GM12878 (cell line): ENCODE data around the gene ZDHHC19.

Experiments used
- CTCF ChIP-seq, 3 experiments: IDR thresholded peaks in 2 of 3; conservative IDR thresholded peaks in 1 of 3; 2 replicates each; pipeline ENCODE4 v1.5.1; 2011; ENCODE audit warnings: low read depth in 3 of 3, low read length in 3 of 3, mild to moderate bottlenecking in 3 of 3, control low read depth in 2 of 3, moderate library complexity in 2 of 3, inconsistent platforms in 1 of 3, mixed read lengths in 1 of 3; ENCODE audit not compliant: control insufficient read depth in 2 of 3, insufficient read depth in 1 of 3; ENCODE audit errors: extremely low read depth in 1 of 3
- POLR2A ChIP-seq: IDR thresholded peaks from 2 replicates; pipeline ENCODE4 v1.6.1; 2011; ENCODE audit warnings: low read depth, mild to moderate bottlenecking, low read length
- TF ChIP-seq, protein P1 (sequence below): fragments of 450-650 bp; IDR thresholded peaks from 2 replicates; pipeline ENCODE4 v1.6.1; 2016; ENCODE audit warnings: mild to moderate bottlenecking, moderate library complexity, borderline replicate concordance

- TF ChIP-seq CTCF (IDR thresholded peaks at IDR 0.05 in 2 of 3, conservative IDR thresholded peaks at IDR 0.05 in 1 of 3; ENCODE audit: control insufficient read depth in 2 of 3, extremely low read depth in 1 of 3, insufficient read depth in 1 of 3, low read depth in 3 of 3, low read length in 3 of 3) (no peak), POLR2A (no peak)
- TF ChIP-seq, protein P1, sequence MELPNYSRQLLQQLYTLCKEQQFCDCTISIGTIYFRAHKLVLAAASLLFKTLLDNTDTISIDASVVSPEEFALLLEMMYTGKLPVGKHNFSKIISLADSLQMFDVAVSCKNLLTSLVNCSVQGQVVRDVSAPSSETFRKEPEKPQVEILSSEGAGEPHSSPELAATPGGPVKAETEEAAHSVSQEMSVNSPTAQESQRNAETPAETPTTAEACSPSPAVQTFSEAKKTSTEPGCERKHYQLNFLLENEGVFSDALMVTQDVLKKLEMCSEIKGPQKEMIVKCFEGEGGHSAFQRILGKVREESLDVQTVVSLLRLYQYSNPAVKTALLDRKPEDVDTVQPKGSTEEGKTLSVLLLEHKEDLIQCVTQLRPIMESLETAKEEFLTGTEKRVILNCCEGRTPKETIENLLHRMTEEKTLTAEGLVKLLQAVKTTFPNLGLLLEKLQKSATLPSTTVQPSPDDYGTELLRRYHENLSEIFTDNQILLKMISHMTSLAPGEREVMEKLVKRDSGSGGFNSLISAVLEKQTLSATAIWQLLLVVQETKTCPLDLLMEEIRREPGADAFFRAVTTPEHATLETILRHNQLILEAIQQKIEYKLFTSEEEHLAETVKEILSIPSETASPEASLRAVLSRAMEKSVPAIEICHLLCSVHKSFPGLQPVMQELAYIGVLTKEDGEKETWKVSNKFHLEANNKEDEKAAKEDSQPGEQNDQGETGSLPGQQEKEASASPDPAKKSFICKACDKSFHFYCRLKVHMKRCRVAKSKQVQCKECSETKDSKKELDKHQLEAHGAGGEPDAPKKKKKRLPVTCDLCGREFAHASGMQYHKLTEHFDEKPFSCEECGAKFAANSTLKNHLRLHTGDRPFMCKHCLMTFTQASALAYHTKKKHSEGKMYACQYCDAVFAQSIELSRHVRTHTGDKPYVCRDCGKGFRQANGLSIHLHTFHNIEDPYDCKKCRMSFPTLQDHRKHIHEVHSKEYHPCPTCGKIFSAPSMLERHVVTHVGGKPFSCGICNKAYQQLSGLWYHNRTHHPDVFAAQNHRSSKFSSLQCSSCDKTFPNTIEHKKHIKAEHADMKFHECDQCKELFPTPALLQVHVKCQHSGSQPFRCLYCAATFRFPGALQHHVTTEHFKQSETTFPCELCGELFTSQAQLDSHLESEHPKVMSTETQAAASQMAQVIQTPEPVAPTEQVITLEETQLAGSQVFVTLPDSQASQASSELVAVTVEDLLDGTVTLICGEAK = no peak
Measured at GRCh38 chr3:196227629-196228493, 16.7 kb upstream of the ZDHHC19 start.
